ENCODE results near the gene UBL4A.

GRCh38 chrX:154519389-154519788 is 33.0 kb upstream of the UBL4A start:
- TF ChIP-seq, protein P1, sequence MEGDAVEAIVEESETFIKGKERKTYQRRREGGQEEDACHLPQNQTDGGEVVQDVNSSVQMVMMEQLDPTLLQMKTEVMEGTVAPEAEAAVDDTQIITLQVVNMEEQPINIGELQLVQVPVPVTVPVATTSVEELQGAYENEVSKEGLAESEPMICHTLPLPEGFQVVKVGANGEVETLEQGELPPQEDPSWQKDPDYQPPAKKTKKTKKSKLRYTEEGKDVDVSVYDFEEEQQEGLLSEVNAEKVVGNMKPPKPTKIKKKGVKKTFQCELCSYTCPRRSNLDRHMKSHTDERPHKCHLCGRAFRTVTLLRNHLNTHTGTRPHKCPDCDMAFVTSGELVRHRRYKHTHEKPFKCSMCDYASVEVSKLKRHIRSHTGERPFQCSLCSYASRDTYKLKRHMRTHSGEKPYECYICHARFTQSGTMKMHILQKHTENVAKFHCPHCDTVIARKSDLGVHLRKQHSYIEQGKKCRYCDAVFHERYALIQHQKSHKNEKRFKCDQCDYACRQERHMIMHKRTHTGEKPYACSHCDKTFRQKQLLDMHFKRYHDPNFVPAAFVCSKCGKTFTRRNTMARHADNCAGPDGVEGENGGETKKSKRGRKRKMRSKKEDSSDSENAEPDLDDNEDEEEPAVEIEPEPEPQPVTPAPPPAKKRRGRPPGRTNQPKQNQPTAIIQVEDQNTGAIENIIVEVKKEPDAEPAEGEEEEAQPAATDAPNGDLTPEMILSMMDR (IDR thresholded peaks at IDR 0.05; ENCODE audit: borderline replicate concordance, extremely low read depth, low read length, poor library complexity, severe bottlenecking) = no peak
- no peak for TF ChIP-seq EZH2 (IDR thresholded peaks at IDR 0.05; ENCODE audit: borderline replicate concordance, low read depth, low read length, severe bottlenecking)
